GM21367 (cell line): ENCODE measurements around the gene VPS16.
"Not testable (repeated sequence)": the region's sequence is repeated elsewhere in the genome, so short reads cannot be mapped to it uniquely, and the experiment has no call there.

Source experiments
- ATAC-seq: cut with Tn5 transposase; IDR thresholded peaks from one replicate; pipeline ENCODE4 v1.9.1; 2021; ENCODE audit not compliant: unreplicated experiment

Gene VPS16

GRCh38 chr20:2894221-2894620 is 53.7 kb downstream of the VPS16 start:
- ATAC-seq, result no peak

GRCh38 chr20:2895154-2895553 is 54.6 kb downstream of the VPS16 start:
- not testable (repeated sequence) for ATAC-seq

- no peak for ATAC-seq
Observed at GRCh38 chr20:2899243-2899642, 58.7 kb downstream of the VPS16 start.

- no peak for ATAC-seq
Observed at GRCh38 chr20:2900845-2901592, 60.5 kb downstream of the VPS16 start.

DNA sequence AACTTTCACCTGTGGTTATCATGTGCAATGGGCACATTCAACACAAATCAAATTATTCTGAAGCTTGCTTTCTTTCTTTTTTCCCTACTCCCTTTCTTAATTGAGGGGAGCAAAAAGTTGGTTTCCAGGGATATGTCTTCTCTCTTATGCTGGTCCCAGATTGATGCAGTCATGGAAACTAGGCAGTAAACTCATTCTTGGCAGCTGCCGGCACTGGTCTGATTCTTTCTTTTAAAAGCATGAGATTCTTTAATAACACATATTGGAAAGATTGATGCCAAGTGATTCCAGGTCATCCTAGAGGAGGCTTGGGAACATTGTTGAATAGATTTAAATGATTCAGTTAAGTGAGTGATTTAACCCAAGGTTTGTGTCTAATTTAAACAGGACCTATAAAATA is 61.7 kb downstream of the VPS16 start:
- ATAC-seq, result no peak

DNA sequence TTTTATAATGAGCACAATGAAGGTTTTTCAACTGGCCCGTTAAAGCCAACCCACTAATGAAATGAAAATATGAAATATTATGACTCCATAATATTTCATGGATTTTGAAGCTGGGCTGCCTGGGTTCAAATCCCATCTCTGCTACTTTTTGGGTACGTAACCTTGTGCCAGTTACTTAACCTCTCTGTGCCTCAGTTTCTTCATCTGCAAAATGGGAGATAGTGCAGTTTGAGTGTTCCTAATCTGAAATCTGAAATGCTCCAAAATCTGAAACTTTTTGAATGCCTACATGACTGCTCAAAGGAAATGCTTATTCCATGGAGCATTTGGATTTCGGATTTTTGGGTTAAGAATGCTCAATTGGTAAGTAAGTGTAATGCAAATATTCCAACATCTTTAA is 62.3 kb downstream of the VPS16 start:
- no peak for ATAC-seq

GRCh38 chr20:2903686-2904085 is 63.1 kb downstream of the VPS16 start:
- no peak for ATAC-seq

DNA sequence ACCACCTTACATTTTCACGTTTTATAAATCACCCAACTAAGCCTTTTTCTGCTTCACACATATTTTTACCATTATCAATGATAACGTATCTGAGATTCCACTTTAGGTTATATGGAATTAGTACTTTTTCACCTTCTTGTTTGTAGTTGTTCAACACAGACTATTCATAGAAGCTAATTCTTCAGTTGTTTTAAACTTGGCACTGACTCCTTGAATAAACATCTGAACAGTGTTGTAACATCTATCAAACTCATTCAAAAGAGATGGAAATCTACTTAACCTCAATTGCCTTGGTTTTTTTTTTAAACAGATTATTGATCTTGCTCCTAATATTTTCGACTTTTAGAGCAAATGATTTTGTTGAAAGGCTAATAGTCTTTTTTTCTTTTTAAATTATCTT is 67.0 kb downstream of the VPS16 start:
- ATAC-seq, result no peak

GRCh38 chr20:2909953-2910352 is 69.4 kb downstream of the VPS16 start:
- ATAC-seq, result no peak

- no peak for ATAC-seq
Observed at GRCh38 chr20:2911200-2911599, 70.7 kb downstream of the VPS16 start.

GRCh38 chr20:2914160-2914559 is 73.6 kb downstream of the VPS16 start:
- no peak for ATAC-seq
